Endometrial microvascular endothelial cells (primary cell): Measurements from ENCODE around the gene OR2AT4. TPM values are rescaled to one million over a fixed set of nuclear protein-coding genes. Genes with fewer than 3 reads are reported as not detected.

ENCODE experiments used
- in situ Hi-C: cut with HindIII; loops from 2 replicates; pipeline ENCODE4 v1.10.0; 2017; ENCODE audit warnings: low sequenced_read_pairs, low pct_unique_long_range_greater_than_20kb; ENCODE audit errors: inconsistent ontology term
- total RNA-seq: library from RNA; depleted of rRNA; stranded (reverse); fragments of >200 nt; gene quantifications from one replicate; pipeline ENCODE4 v1.2.3, GENCODE V29; 2015; ENCODE audit errors: inconsistent ontology term

The OR2AT4 gene
- total RNA-seq, 1 donor from 2014 or later: not detected

DNA sequence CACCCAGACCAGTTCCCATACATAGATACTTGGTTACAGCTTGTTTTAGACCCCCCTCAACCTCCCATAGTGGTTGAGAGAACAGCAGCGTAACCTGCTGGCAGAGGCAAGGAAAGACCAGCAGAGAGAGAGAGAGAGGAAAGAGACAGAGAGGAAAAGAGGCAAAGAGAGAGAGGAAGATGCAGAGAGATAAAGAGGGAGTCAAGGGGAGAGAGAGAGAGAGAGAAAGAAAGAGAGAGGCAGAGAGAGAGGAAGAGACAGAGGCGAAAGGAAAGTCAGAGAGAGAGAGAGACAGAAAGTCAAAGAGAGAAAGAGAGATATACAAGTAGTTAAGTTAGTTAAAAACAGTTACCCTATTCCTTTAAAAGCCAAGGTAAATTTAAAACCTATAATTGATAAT, 55.4 kb downstream of the OR2AT4 start:
- in situ Hi-C loops: no loop called here

DNA sequence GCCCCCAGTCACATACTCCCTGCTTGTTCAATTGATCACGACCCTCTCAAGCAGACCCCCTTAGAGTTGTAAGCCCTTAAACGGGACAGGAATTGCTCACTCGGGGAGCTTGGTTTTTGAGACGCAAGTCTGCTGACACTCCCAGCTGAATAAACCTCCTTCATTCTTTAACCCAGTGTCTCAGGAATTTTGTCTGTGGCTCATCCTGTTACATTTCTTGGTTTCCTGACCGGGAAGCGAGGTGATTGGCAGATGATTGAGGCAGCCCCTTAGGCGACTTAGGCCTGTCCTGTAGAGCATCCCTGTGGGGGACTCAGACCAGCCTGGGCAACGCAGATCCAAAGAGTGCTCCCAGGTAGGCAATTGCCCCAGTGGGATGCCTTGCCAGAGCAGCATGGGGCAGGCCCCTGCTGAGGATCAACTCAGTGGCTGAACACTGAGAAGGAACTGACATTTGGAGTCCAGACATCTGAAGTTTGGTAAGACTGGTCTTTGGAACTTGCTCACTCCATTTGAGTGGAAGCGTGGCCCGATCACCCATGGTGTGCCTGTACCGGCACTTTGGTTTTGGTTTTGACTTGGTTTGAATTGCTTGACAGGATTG, 56.4 kb downstream of the OR2AT4 start:
- in situ Hi-C loops: no loop called here

DNA sequence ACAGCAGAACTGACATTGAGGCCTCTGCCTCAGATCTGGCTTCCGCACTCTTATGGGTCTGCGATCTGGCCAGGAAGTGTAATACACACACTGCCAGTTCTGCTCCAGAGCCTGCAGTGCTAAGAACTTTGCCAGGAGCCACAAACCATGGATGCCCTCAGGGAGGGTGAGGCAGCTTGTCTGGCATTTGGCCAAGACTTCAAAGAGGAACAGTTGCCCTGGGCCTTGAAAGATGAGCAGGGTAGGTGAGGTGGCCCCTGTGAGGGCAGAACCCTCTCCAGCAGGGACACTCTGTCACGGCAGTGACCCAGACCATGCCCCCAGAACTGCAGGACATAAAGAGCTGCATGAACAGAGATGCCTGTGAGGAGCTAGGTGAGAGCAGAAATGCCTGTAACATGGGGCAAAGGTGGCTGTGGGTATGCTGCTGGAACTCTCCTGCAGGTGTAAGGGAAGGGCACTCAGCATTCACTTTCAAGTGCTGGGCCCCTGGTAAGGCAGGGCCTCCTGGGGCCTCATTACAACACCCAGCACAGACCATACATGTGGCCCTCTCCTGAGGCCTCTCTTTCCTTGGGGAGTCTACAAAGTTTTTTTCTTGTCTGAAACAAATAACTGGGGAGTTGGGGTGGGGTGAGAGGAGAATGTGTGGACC, 60.6 kb downstream of the OR2AT4 start:
- in situ Hi-C loops: no loop called here

DNA sequence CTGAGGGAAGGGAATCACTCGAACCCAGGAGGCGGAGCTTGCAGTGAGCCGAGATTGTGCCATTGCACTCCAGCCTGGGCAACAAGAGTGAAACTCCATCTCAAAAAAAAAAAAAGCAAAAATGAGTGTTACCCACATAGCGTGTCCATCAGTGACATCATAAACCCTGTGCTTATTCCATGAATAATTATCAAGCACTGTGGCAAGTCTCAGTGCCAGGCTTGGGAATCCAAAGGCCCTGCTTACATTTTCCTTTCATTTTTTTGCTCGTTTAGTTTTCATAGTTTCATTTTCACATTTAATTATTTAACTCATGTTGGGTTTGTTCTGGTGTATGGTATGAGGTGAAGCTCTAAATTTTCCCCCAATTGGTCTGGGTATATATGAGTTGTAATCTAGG, 61.4 kb downstream of the OR2AT4 start:
- in situ Hi-C loops: no loop called here

DNA sequence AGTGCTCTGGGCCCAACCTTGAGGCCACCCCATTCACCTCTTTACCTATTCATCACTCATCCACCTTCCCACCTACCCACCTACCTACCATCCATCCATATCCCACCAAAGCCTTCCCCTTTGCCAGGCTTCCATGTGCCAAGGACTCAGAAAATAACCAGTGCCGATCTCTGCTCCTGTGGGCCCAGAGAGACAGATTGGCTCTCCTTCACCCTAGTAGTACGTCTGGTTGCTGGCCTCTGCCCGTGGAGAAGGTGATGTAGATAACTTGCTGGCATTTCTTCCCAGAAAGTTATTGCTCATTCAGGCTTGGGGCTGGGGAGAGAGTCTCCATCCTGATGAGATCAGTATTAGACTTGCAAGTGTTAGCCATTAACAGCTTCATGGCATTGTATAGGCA, 62.8 kb downstream of the OR2AT4 start:
- in situ Hi-C loops: no loop called here

DNA sequence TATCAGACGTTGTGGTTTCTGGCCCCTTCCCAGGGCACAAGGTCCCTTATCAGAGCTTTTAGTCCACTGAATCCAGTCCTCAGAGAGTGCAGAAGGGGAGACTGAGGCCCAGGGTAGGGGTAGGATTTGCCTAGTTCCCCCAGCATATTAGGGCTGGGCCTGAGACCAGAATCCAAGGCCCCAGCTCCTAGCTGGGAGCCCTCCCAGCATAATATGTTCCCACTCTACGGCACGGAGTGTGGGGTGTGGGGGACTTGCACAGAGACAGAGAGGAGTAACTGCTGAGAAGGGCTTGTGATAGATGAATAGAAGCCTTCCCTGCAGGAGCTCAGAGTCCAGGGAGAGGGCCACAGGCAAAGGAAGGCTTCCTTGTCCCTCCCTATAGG, 64.1 kb downstream of the OR2AT4 start:
- in situ Hi-C loops: no loop called here

DNA sequence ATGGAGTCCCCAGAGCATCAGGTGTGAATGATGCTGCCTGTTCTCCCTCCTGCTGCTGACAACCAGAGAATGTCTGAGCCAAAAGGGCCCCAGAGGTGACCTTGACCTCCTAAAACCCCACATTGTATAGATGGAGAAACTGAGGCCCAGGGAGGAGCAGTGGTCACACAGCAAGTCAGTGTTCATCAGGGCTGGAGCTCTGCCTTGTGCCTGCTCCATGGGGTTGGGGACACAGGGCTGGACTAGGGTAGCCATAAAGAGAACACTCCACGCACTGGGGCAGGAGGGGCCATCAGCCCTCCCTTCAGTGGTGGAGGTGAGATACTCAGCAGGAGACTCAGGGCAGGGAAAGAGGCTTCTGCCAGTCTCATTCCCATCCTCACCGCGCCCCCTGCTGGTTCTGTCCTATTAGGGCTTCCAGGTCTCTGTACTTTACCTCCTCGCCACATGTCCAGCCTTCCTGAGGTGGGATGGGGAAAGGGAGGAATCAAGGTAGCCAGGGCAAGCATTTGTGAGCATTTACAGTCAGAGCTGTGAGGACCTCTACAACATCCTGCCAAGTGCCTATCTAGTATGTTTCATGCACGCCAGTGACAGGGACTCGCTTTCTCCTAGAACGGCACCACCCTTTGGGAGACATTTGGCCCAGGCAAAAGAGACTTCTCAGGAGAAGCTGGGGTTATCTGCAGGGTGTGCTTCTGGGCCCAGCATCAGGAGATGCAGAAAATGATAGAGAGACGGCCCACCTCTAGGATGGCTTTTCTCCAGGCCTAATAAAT, 64.7 kb downstream of the OR2AT4 start:
- in situ Hi-C loops: no loop called here

Other genes starting within 250 kb of the OR2AT4 start
- gene XRRA1, start 147.8 kb downstream of the OR2AT4 start, total RNA-seq: 12.0 TPM
- gene SPCS2, start 147.6 kb downstream of the OR2AT4 start, total RNA-seq: 33.7 TPM
- 7.5 TPM for gene NEU3, start 107.9 kb downstream of the OR2AT4 start, total RNA-seq
- 0.65 TPM for gene SLCO2B1, start 54.2 kb upstream of the OR2AT4 start, total RNA-seq
- gene TPBGL, start 143.9 kb upstream of the OR2AT4 start, total RNA-seq: not detected